IPS-18c (cell line): ENCODE data around the gene TBX18.

ENCODE experiments used
- H3K4me3 ChIP-seq: 2 replicates; pipeline ENCODE4 v1.7.0; 2013; ENCODE audit warnings: low read depth, mild to moderate bottlenecking, low read length, moderate library complexity; ENCODE audit not compliant: insufficient read depth
- H3K9me3 ChIP-seq: one replicate; pipeline ENCODE4 v1.6.1; 2013; ENCODE audit warnings: mild to moderate bottlenecking, low read length, moderate library complexity; ENCODE audit not compliant: control insufficient read depth, insufficient read depth

Gene TBX18

GRCh38 chr6:84719152-84719551, 45.2 kb downstream of the TBX18 start:
- no peak overlapping the region for H3K4me3 ChIP-seq
- H3K9me3 ChIP-seq = no peaks in the 10 kb centered on the region

DNA sequence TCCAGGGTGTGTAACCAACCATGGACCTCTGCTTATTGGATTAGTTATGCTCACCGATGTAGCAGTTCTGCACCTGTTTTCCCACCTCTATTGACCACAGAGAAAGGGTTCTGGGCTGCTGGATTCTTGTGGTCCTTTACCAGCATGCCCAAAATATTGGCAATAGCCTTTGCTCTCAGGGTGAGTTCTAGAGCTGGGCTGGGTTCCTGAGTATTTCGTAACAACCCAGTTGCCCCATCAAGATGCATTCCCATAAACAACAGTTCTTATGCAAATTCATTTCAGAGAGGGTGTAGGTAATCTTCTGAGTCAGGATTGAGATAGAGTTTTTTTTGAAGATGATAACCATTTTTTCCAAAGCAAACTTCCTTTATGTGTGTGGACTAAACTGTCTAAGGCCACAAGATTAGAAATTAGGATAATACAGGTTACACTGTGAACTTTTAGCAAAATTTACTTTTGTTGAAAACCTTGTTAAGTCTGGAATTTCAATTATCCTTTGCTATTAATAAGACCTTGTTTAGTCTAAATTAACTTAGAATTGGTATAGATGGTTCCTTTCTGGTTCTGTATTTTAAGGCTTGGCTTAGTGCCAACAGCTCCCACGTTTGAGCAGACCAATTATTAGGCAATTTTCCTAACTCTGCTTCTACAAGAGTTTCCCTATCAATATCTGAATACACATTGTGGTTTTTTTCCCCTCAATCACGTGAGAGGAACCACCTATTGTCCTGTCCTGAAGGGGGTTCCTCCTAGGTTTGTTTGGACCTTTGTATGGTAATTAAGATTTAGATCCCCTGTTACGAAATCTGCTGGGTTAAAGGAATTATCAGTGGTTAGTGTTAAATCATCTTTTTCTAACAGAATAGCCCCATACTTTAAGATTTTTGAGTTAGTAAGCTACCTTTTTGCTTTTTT, 46.1 kb downstream of the TBX18 start:
- Histone ChIP-seq H3K9me3 (peaks cover 2% of the 10 kb centered on the region), H3K4me3 (no peak overlapping the region)

GRCh38 chr6:84709121-84709520, 55.3 kb downstream of the TBX18 start:
- H3K4me3 ChIP-seq = no peak overlapping the region
- peaks cover 2% of the 10 kb centered on the region for H3K9me3 ChIP-seq

GRCh38 chr6:84707171-84707570, 57.2 kb downstream of the TBX18 start:
- Histone ChIP-seq H3K9me3 (no peaks in the 10 kb centered on the region), H3K4me3 (no peak overlapping the region)

- H3K9me3 ChIP-seq = no peaks in the 10 kb centered on the region
- no peak overlapping the region for H3K4me3 ChIP-seq
These were observed 68.2 kb downstream of the TBX18 start for GRCh38 chr6:84696166-84696565.

- Histone ChIP-seq H3K4me3 (no peak overlapping the region), H3K9me3 (no peaks in the 10 kb centered on the region)
These were observed 72.3 kb downstream of the TBX18 start for GRCh38 chr6:84691978-84692623.

GRCh38 chr6:84688141-84688873, 76.1 kb downstream of the TBX18 start:
- Histone ChIP-seq H3K9me3 (no peaks in the 10 kb centered on the region), H3K4me3 (no peak overlapping the region)

DNA sequence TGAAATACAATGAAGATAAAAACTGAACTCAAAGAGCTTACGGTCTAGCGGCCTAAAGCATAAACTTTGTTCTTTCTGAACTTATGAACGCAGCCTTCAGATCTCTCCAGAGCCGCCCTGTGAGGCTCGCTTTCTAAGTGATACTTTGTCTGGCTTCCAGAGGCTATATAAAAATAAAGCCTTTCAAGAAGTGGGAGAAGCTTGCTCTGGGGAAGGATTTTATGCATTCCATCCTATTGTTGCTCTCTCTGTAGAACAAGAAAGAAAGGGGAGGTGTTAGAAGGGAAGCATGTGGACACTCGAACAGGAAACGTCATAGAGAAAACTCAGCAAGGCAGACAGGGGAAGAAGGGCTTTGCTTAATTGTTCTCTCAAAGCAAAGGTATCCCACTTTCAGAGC, 77.0 kb downstream of the TBX18 start:
- H3K4me3 ChIP-seq = no peak overlapping the region
- H3K9me3 ChIP-seq = no peaks in the 10 kb centered on the region

DNA sequence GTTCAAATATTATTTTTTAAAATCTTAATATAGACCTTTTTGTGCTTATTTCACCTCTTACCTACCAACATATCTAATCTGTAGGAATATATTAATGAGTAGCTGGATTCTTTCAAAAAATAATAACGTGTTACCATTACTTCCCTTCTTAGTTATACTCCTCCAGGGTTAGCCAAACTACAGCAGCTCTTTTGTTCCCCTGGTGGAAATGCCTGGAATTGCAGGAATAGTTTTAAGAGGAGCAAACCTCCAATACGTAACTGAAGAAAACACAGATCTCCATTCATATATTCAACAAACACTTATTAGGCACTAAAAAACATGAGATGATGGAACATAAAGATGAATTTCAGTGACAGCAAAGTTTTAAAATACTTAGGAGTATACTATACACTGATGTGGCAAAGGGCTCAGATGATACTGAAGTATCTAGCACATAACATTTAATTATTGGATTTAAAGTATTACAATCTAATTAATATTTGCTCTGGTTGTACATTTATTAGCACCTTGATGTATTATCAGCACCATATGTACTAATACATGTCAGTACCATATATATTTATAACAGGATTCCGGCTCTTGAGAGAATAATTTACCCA, 78.3 kb downstream of the TBX18 start:
- no peak overlapping the region for H3K4me3 ChIP-seq
- no peaks in the 10 kb centered on the region for H3K9me3 ChIP-seq

DNA sequence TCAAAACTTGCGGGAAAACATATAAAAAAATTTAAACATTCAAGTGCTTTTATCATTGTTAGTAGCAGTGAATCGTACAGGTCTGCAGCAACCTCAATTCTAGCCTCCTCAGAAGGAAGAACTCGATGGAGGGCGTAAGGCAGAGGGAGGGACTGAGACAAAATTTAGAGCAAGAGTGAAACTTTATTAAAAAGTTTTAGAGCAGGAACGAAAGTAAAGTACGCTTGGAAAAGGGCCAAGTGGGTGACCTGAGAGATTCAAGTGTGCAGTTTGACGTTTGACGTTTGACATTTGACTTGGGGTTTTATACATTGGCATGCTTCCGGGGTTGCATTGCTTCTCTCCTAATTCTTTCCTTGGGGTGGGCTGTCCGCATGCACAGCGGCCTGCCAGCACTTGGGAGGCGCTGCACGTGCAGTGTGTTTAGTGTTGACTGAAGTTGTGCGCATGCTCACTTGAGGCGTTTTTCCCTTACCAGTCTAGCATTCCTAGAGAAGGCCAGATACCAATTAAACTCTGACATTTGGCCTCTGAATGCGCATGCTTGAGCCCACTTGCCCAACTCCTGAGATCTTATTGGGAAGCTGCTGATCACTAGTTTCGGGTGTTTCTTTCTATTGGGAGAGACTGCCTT, 82.6 kb downstream of the TBX18 start:
- H3K9me3 ChIP-seq = no peaks in the 10 kb centered on the region
- H3K4me3 ChIP-seq = no peak overlapping the region

GRCh38 chr6:84675651-84676050, 88.7 kb downstream of the TBX18 start:
- no peaks in the 10 kb centered on the region for H3K9me3 ChIP-seq
- no peak overlapping the region for H3K4me3 ChIP-seq

DNA sequence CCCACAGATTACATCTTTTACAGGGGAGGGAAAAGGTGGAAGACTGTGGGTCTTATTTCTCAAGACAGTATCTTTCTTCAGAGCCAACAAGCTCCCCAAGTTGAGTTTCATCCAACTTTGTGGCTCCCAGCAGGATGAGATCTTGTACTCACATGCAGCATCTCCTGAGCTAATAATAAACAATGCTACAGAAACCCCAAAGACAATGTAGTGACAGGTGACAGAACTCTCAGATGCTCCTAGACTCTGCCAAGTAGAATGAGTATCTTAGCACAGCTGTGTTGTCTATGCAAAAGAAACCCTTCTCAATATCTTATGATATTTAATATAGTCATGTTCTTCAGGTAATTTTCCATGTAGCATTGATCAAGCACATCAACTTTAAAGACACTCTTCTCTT, 90.0 kb downstream of the TBX18 start:
- Histone ChIP-seq H3K9me3 (no peaks in the 10 kb centered on the region), H3K4me3 (no peak overlapping the region)

DNA sequence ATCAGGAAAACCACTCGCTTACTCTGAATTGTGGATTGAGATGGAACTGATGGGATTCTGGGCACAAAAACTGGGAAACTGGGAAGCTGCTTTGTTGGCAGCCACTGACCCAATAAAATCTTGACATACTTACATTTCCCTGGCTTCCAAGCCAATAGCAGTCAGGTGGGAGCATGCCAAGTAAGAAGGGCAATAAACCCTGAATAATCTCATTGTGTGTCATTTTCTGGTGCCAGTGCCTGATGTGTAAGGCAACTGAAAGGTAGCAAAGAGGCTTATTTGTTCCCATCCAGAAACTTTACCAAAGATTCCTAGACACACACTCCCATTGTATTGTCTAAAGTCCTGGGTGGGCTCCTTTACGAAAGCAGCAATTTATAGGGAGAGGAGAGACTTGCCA, 93.2 kb downstream of the TBX18 start:
- Histone ChIP-seq H3K4me3 (no peak overlapping the region), H3K9me3 (no peaks in the 10 kb centered on the region)

- Histone ChIP-seq H3K4me3 (no peak overlapping the region), H3K9me3 (no peaks in the 10 kb centered on the region)
These were observed 94.5 kb downstream of the TBX18 start for GRCh38 chr6:84669945-84670344.

GRCh38 chr6:84667252-84668213, 96.9 kb downstream of the TBX18 start:
- H3K4me3 ChIP-seq = no peak overlapping the region
- no peaks in the 10 kb centered on the region for H3K9me3 ChIP-seq

DNA sequence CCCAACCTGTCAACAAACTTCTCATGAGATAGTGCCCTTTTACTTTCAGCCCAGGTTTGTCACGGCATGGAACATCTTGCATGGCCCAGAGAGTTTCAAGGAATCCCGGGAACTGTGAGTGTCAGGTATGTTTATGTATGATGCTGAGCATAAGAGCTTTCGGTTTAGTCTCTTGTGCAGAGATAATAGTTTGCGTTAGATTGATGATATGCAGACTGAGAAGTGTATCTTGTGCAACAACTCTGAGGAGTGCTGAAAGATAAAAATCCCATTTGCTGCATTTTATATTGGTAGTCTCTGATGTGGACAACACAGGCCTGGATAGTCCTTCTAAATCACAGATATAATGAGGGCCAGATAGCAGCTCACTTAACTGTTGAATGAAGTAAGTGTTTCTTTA, 99.0 kb downstream of the TBX18 start:
- Histone ChIP-seq H3K9me3 (no peaks in the 10 kb centered on the region), H3K4me3 (no peak overlapping the region)
